Measurements from ENCODE around the gene NRXN3. TPM values are rescaled to one million over a fixed set of nuclear protein-coding genes. Genes with fewer than 3 reads are reported as not detected.

Gene NRXN3
- total RNA-seq, 4 donors from 2014 or later: 0.19 to 1.4 (median 0.40) TPM

DNA sequence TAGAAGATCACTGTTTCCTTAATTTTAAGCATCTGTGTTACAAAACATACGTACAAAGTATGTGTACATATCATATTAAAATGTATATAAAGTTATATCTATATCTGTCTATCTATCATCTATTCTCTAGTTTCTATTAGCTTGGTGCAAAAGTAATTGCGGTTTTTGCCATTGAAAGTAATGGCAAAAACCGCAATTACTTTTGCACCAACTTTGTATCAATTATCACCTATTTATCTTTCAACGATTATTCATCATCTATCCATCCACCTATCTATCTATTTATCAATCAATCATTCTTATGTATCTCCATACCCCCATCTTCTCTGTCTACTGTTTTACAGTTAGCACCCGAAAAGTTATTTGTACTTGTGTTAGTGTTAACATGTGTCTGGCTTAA is 447.6 kb downstream of the NRXN3 start:
- no peak for ATAC-seq (ENCODE audit: low FRiP score)
- TF ChIP-seq CTCF (IDR thresholded peaks at IDR 0.05): no peak
- no peak for DNase-seq (ENCODE audit: low spot score)

- no peak for ATAC-seq (ENCODE audit: low FRiP score)
- DNase-seq (ENCODE audit: low spot score): no peak
- TF ChIP-seq CTCF (IDR thresholded peaks at IDR 0.05): no peak
These were observed 448.2 kb downstream of the NRXN3 start for GRCh38 chr14:78618368-78618767.

- DNase-seq (ENCODE audit: low spot score) (no peak), ATAC-seq (ENCODE audit: low FRiP score) (no peak)
- TF ChIP-seq CTCF (IDR thresholded peaks at IDR 0.05): no peak
These were observed 456.9 kb downstream of the NRXN3 start for GRCh38 chr14:78627114-78627513.

GRCh38 chr14:78631551-78631950 is 461.4 kb downstream of the NRXN3 start:
- no peak for TF ChIP-seq CTCF (IDR thresholded peaks at IDR 0.05)
- ATAC-seq (ENCODE audit: low FRiP score) (no peak), DNase-seq (ENCODE audit: low spot score) (no peak)

GRCh38 chr14:78633752-78634151 is 463.6 kb downstream of the NRXN3 start:
- ATAC-seq (ENCODE audit: low FRiP score): no peak
- TF ChIP-seq CTCF (IDR thresholded peaks at IDR 0.05): no peak
- DNase-seq (ENCODE audit: low spot score): no peak

DNA sequence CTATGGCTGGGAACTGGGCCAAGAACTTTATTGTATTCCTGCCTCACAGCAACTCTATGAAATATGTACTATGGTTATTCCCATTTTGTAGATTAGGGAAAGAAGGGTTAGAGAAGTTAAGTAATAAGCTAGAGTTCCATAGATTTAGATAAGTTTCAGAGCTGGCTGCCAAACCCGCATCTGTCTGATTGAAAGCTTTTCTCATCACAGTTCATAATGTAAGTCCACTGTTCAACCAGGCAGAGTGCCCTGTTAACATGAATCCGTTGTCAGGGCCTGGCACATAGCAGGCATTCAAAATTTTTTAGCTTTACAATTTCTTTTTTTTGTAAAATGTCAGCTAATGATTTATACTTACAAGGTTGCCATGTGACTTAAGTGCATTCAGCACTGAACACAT is 467.3 kb downstream of the NRXN3 start:
- TF ChIP-seq CTCF (IDR thresholded peaks at IDR 0.05): no peak
- no peak for DNase-seq (ENCODE audit: low spot score)
- no peak for ATAC-seq (ENCODE audit: low FRiP score)

DNA sequence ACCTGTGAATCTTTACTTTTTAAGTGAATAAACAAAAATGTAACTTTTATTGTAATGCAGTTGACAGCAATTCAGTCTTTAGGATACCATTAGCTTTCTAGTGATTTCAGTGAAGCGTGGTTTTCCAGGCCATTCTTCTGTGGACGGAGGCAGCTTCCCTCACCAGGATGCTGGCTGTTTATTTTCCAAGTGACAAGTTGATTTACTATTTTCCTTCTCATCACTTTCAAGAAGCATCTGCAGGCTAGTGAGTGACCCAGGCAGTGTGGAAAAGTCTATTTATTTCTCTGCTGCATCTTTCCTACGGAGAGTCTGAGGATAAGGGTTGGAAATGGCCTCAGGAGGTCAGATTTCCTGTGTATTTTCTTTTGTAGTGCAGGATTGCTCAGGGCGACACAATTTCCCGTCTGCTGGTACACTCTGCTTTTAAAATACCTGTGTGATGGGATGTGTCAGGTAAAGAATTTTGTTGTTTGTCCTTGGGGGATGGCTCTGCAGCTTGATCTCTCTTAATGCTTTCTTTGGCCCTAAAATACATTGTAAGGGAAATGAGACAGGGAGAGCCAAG is 467.8 kb downstream of the NRXN3 start:
- DNase-seq (ENCODE audit: low spot score): no peak
- TF ChIP-seq CTCF (IDR thresholded peaks at IDR 0.05): no peak

More for the DNA sequence above, 467.8 kb downstream of the NRXN3 start:
- no peak for ATAC-seq (ENCODE audit: low FRiP score)

Data from omental fat pad (tissue), 4 donors.